Uterus (tissue), 2 donors: Measurements from ENCODE around the gene CYYR1.

ENCODE experiments used
- CTCF ChIP-seq, 4 experiments: fragments of 200-600 bp in 2 of 4; fragments of 450-650 bp in 2 of 4; sonication (generic) in 2 of 4; IDR thresholded peaks; one replicate each; pipeline ENCODE4 v1.5.1; 2016 to 2019; ENCODE audit warnings: antibody characterized with exemption in 4 of 4, mild to moderate bottlenecking in 2 of 4, moderate library complexity in 1 of 4
- POLR2A ChIP-seq, 2 donors: fragments of 450-650 bp; IDR thresholded peaks; one replicate each; pipeline ENCODE4 v1.6.1; 2016; ENCODE audit warnings: antibody characterized with exemption in 2 of 2, mild to moderate bottlenecking in 1 of 2, moderate library complexity in 1 of 2

- TF ChIP-seq CTCF (IDR thresholded peaks at IDR 0.05) (no peak), POLR2A (IDR thresholded peaks at IDR 0.05) (no peak)
These were observed 121.9 kb downstream of the CYYR1 start for GRCh38 chr21:26451081-26451740.
